Activated CD8-positive, alpha-beta memory T cell treated with anti-CD3 and anti-CD28 coated beads for 48 hours (primary cell): ENCODE measurements around the gene ARF6.
"Not testable (repeated sequence)": the region's sequence is repeated elsewhere in the genome, so short reads cannot be mapped to it uniquely, and the experiment has no call there.

Experiments
- DNase-seq, 3 experiments: peaks; one replicate each; pipeline ENCODE4 v3.0.0-alpha.2; 2020; ENCODE audit warnings: low read depth in 2 of 3, low spot score in 2 of 3

ARF6 gene

DNA sequence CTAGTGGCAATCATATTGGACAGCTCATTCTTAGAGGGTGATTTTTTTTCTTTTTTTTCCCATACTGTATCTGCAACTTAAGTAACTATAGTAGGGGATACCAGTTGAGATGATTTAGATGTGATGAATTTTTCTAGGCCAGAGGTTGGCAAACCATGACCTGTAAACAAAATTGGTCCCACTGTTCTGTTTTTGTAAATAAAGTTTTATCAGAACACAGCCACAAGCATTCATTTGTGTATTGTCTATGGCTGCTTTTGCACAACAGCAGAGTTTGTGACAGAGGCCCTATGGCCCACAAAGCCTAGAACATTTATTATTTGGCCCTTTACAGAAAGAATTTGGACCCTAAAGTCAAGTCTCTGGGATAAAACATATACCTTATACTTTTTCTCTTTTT is 11.4 kb downstream of the ARF6 start:
- DNase-seq, result no peak

DNA sequence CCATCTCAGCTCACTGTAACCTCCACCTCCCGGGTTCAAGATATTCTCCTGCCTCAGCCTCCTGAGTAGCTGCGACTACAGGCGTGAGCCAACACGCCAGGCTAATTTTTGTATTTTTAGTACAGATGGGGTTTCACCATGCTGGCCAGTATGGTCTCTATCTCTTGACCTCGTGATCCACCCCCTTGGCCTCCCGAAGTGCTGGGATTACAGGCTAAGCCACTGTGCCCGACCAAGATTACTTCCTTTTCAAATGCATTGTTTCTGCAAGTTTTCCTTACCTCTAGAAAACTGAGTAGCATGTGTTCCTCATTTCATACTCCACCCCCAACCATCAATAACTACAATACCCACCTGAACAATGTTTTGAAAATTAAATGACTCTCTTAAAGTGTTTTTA is 13.1 kb downstream of the ARF6 start:
- DNase-seq, result no peak

DNA sequence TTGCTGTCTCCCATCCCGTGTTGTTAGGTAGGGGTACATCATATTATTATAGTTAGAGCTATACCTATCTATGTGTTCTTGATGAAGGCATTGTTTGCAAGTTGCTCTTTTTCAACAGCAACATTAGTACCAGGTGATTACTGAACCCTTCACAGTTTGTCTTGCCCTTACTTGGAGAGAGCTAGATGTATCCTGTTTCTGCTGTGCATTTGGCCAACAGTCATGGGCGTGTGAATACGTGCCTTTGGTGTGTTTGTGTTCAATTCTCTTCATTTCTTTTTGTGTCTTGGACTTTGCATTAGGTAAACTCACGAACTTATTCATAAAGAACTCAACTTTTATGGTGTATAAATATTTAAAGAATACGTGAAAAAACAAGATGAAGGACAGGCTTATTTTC is 14.3 kb downstream of the ARF6 start:
- no peak for DNase-seq

DNA sequence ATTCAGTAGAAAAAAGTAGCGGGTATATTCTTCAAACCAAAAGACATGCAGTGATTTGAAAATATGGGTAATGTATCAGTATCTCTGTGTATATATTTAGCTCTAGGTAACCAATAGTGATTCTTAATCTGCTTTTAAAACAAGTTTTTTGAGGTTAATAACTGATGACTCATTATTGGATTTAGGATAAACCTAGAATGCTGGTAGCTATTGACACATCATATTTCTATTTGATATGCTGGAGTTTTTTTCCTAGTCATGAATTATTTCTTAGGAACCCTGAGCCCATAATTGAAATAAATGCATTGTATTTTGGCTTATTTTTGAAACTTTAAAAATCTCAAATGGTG is 15.5 kb downstream of the ARF6 start:
- DNase-seq, result no peak

DNA sequence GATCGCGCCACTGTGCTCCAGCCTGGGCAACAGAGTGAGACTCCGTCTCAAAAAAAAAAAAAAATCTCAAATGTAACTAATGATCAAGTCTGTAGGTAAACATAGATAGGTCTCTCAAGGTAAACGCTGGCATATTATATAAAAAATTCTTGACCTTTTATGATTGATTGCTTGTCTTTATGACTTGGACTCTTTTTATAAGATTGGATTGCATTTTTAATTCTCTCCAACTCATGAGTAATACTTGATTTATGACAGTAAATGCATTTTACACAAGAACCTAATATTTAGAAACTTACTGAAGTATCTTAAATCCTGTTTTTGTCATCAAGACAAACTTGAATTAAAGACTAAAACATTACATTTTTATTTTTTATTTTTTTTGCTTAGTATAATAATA is 16.1 kb downstream of the ARF6 start:
- no peak for DNase-seq

DNA sequence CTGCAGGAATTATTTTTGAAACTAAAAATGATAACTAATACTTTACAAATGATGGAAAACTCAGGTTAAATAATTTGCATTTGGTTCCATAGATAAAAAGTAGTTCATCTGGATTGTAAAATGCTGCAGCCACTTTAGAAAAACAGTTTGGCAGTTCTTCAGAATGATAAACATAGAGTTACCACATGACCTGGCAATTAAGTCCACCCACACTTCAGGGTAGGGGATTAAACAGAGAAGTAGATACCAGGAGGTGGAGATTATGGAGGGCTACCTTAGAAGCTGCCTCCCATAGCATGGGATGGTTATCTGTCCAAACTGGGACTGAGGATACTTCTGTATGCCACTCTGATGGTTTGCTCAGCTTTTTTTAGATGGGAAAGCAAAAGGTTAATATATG is 22.2 kb downstream of the ARF6 start:
- DNase-seq, result no peak

DNA sequence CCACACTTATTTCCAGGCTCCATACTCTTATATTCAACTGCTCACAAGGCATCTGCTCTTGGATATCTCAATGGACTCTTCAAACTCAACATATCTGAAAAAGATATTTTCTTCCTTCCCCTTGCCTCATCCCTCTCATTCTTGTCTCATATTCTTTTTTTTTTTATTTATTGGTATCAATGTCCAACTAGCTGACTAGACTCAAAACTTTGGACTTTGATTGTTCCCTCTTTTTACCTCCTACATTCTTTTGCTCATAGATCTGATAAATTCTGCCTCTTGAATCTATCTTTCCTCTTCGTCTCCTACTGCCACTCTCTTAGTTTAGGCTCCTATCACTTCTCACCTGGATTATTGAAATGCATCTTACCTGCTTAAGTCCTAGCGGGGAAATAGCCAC is 25.8 kb downstream of the ARF6 start:
- DNase-seq, result no peak

DNA sequence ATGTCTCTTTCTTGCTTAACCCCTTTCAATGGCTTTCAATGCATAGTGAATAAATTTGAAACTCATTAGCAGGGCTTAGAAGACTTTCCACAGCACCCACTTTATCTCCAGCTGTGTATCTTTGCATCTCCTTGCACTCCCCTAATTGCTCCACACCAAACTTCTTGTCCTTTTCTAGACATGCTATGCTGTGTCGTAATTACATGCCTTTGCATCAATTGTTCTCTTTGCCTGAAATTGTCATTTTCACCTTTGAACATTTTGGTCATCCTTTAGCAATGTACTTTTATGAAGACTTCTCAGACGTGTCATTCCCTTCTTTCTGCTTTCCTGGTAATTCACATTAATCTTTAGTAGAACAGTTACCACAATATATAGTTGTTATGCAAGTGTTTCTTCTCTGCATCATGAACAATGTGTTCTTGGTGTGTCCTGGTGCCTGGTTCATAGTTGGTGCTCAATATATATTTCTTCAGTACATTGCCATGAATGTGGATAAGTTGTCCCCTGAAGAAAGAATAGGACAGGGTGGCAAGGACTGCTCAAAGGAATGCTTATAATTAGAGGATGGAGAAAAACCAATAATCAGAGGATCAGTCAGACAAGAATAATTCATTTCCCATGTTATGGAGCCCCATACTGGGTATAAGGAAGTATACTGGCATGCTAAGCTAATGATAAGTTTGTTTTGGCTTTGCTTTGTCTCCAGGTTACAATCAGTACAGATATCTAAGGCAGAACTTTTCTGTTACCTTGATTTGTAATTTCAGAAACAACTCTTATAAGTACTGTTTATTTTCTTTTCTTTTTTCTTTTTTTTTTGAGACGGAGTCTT is 27.2 kb downstream of the ARF6 start:
- no peak for DNase-seq

DNA sequence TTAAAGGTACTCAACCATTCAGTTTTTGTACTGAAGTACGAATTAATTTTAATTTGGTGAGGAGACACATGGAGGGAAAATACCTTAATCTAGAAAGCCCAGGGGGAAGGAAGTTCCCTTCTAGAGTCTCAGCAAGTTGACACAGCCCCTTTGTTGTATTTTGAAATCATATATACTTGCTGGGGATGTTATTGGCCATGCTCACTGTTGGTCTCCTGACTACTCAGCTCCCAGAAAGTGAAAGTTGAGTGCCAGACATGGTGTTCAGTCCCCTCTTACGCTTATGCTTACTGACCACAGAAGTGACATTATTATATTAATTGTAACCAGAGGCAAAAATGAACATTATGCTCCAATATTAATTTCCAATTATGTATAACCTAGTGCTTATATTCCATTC is 28.1 kb downstream of the ARF6 start:
- DNase-seq, result no peak

DNA sequence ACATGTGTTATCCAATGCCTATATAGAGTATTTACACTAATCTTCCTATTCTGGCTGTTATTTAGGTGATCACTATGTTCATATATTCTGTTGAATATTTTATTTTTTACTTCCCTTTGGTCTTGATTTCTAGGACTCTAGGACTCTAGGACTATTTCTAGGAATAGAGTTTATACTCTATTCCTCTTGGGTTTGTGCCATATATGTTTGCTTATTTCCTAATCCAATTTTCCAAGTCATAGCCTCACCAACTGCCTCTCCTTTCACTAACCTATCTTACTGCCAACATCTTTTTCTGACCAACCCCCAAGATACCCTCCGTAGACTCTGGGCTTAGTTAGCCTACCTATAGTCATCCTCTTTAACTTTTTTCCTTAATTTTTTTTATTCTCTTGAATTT is 28.5 kb downstream of the ARF6 start:
- no peak for DNase-seq

DNA sequence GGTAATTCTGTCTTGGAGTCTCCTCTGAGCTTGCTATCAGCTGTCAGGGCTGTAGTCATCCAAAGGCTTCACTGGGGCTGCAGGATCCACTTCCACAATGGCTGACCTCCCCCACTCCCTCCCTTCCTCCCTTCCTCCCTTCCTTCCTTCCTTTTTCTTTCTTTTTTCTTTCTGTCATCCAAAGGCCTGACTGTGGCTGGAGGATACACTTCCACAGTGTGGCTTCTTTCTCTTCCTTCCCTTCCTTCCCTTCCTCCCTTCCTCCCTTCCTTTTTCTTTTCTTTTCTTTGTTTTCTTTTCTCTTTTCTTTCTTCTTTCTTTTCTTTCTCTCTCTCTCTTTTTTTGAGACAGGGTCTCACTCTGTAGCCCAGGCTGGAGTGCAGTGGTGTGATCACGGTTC is 30.6 kb downstream of the ARF6 start:
- no peak for DNase-seq

DNA sequence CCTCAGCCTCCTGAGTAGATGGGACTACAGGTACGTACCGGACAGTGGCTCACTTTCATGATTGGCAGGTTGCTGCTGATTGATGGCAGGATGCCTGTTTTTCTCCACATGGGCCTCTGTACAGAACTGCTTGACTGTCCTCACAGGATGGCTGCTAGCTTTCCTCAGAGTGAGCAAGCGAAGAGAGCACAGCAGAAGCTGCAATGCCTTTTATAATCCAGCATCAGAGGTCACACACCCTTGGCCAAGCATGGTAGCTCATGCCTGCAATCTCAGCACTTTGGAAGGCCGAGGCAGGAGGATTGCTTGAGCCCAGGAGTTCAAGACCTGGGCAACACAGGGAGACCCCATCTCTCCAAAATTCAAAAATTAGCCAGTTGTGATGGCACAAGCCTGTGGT is 31.0 kb downstream of the ARF6 start:
- no peak for DNase-seq

DNA sequence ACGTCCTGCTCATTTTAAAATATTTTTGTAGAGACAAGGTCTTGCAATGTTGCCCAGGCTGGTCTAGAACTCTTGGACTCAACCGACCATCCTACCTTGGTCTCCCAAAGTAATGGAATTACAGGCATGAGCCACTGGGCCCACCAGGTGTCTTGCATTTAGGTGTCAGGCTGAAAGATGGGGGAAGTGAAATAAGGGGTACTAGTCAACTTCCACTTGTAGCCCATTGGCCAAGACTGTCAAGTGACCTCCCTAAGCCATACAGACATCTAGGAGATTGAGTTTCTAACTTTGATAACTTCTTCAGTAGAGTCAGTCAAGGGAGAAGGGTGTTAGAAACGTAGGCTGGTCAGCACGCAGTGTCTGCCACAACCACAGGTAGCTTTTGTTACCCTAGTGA is 32.0 kb downstream of the ARF6 start:
- DNase-seq, result no peak

DNA sequence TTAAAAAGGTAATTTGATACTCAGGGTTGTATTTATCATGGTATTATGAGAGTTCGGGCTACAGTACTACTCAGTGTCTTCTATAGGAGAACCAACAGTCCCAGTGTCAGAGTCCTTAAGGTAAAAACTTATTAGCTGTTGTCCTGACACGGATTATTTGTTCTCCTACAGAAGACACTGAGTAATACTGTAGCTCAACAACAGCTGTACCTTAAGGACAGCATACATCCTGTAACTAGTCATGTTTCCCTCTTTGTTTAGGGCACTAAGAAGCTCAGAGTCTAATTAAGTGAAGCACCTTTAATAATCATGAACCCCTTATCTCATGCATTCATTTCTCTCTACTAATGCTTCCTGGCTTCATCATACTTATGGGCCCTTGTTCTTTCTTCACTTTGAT is 33.9 kb downstream of the ARF6 start:
- DNase-seq, result no peak

DNA sequence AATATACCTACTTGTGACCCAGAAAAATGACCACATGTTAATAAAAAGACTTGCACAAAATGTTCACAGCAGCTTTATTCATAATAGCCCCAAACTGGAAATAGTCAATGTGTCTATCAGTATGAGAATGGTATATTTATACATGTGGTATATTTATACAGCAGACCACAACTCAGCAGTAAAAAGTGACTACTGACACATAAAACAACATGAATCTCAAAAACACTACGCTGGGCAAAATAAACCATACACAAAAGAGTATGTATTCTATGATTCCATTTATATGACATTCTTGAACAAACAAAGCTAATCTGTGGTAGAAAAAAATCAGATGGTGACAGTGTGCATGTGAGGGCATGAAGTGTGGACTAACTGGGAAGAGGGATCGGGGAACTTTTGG is 35.1 kb downstream of the ARF6 start:
- no peak for DNase-seq

DNA sequence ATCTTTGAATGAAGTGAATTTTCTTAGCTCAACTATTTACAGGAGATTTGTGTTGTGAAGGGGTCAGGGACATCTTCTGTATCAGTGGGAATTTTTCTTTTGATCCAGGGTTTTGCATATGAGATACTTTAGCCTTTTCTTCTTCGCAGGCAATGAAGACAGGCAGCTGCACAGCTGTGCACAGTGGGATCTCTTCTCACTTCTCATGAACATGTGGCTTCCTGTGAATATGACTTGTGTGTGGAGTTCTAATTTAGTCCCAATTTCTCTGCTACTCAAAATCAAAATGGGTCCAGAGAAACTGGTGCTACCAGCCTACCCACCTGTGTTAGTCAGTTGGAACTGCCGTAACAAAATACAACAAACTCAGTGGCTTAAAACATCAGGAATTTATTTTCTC is 37.8 kb downstream of the ARF6 start:
- no peak for DNase-seq

DNA sequence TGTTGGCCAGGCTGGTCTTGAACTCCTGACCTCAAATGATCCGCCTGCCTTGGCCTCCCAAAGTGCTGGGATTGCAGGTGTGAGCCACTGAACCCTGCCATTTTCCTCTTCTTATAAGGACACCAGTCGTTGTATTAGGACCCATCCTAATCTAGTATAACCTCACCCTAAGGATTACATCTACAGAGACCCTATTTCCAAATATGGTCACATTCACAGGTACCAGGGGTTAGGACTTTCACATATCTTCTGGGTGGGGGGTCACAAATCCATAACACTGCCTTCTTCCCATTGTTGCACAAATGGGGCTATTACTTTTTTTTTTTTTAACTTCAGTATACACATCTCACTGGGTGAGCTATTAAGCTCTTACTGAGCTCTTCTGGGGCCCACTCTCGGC is 38.6 kb downstream of the ARF6 start:
- no peak for DNase-seq

DNA sequence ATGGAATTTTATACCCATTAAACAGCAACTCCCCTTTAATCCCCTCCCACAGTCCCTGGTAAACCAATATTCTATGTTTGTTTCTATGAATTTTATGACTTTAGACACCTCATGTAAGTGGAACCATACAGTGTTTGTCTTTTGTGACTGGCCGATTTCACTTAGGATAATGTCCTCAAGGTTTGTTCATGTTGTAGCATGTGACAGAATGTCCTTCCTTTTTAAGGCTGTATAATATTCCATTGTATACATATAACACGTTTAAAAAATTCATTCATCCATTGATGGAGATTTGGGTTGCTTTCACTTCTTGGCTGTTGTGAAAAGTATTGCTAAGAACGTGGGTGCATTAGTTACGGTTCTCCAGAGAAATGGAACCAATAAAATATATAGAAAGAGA is 40.2 kb downstream of the ARF6 start:
- DNase-seq, result no peak

DNA sequence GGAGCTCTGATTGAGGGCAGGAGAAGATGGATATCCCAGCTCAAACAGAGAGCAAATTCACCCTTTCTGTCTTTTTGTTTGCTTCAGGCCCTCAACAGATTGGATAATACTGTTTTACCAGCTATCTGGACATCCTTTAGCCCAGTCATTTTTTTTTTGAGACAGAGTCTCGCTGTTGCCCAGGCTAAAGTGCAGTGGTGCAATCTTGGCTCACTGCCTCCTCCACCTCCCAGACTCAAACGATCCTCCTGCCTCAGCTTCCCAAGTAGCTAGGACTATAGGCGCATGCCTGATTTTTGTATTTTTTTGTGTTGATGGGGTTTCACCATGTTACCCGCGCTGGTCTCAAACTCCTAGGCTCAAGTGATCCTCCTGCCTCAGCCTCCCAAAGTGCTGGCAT is 40.8 kb downstream of the ARF6 start:
- no peak for DNase-seq

DNA sequence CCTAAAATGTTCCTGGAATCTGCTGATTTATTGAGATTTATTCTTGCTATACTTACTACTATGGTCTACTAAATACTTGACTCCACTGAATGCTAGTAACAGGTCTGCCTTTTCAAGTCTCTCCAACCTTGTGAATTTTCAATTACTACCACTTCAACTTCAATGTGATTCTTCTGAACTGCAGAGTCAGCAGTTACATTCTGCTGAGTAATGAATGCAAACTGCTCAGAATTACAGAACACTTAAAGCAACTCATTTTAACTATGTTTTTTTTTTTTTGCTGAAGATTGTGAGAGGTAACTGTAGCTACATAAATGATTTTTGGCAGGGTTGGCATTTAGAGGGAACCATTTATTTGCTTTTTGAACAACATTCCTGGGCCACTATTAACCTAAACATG is 41.8 kb downstream of the ARF6 start:
- no peak for DNase-seq

DNA sequence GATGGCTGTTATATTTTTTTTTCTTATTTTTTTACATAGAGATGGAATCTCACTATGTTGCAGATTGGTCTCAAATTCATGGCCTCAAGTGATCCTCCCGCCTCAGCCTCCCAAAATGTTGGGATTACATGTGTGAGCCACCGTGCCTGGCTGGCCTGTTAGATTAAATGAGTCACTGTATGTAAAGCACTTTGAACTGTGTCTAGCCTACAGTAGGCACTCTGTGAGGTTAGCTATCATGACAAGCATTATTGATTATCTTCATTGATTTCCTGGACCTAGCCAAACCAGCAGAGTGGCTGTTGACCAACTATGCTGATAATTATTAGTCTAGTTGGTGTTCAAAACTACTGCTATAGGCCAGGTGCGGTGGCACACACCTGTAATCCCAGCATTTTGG is 42.6 kb downstream of the ARF6 start:
- DNase-seq, result no peak

DNA sequence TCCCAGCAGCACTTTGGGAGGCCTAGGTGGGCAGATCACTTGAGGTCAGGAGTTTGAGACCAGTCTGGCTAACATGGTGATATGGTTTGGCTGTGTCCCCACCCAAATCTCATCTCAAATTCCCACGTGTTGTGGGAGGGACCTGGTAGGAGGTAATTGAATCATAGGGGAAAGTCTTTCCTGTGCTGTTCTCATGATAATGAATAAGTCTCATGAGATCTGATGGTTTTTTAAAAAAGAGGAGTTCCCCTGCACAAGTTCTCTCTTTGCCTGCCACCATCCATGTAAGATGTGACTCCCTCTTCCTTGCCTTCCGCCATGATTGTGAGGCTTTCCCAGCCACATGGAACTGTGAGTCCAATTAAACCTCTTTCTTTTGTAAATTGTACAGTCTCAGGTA is 43.4 kb downstream of the ARF6 start:
- DNase-seq, result not testable (repeated sequence)

DNA sequence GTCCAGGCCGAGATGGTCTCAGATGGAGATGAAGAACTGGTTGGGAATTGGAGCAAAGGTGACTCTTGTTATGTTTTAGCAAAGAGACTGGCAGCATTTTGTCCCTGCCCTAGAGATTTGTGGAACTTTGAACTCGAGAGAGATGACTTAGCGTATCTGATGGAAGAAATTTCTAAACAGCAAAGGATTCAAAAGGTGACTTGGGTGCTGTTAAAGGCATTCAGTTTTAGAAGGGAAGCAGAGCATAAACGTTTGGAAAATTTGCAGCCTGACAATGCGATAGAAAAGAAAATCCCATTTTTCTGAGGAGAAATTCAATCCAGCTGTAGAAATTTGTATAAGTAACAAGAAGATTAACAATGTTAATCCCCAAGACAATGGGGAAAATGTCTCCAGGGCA is 44.0 kb downstream of the ARF6 start:
- not testable (repeated sequence) for DNase-seq

DNA sequence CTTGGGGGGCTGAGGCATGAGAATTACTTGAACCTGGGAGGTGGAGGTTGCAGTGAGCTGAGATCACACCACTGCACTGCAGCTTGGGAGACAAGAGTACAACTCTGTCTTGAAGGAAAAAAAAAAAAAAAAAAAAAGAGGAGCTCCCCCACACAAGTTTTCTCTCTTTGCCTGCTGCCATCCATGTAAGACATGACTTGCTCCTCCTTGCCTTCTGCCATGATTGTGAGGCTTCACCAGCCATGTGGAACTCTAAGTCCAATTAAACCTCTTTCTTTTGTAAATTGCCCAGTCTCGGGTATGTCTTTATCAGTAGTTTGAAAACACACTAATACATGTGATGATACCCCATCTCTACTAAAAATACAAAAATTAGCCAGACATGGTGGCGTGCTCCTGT is 46.3 kb downstream of the ARF6 start:
- not testable (repeated sequence) for DNase-seq
